Suprapubic skin (tissue), 4 donors: ENCODE results near the gene CCDC85A. TPM values are rescaled to one million over a fixed set of nuclear protein-coding genes. Genes with fewer than 3 reads are reported as not detected.

Source experiments
- DNase-seq, 2 donors: peaks; one replicate each; pipeline ENCODE4 v3.0.0-alpha.2; 2019; ENCODE audit warnings: low spot score in 2 of 2
- H3K27ac ChIP-seq: fragments of 200-600 bp; sonication (generic); one replicate; pipeline ENCODE4 v1.5.1; 2019
- H3K27me3 ChIP-seq: fragments of 200-600 bp; sonication (generic); one replicate; pipeline ENCODE4 v1.5.1; 2019
- H3K36me3 ChIP-seq: fragments of 200-600 bp; sonication (generic); one replicate; pipeline ENCODE4 v1.5.1; 2019
- H3K4me1 ChIP-seq: fragments of 200-600 bp; sonication (generic); one replicate; pipeline ENCODE4 v1.5.1; 2019
- H3K4me3 ChIP-seq: fragments of 200-600 bp; sonication (generic); one replicate; pipeline ENCODE4 v1.5.1; 2019; ENCODE audit warnings: mild to moderate bottlenecking
- H3K9me3 ChIP-seq: fragments of 200-600 bp; sonication (generic); one replicate; pipeline ENCODE4 v1.5.1; 2019
- CTCF ChIP-seq, 2 donors: fragments of 200-600 bp in 1 of 2; fragments of 450-650 bp in 1 of 2; sonication (generic) in 1 of 2; IDR thresholded peaks; one replicate each; pipeline ENCODE4 v1.5.1; 2016 to 2019; ENCODE audit warnings: antibody characterized with exemption in 2 of 2, mild to moderate bottlenecking in 1 of 2, moderate library complexity in 1 of 2
- EP300 ChIP-seq: sonication (generic); formaldehyde crosslinking; IDR thresholded peaks from one replicate; pipeline ENCODE4 v1.6.1; 2017; ENCODE audit warnings: antibody characterized with exemption
- POLR2A ChIP-seq, 2 donors: fragments of 450-650 bp; IDR thresholded peaks; one replicate each; pipeline ENCODE4 v1.6.1; 2017; ENCODE audit warnings: antibody characterized with exemption in 2 of 2, mild to moderate bottlenecking in 2 of 2, moderate library complexity in 2 of 2
- POLR2AphosphoS5 ChIP-seq, 3 donors: sonication (generic); formaldehyde crosslinking; IDR thresholded peaks; one replicate each; pipeline ENCODE4 v1.6.1; 2017; ENCODE audit warnings: antibody characterized with exemption in 3 of 3
- WGBS: methylation state at CpG from one replicate; pipeline ENCODE4 v1.1.5; 2018; 5-methylcytosine and 5-hydroxymethylcytosine counted together
- total RNA-seq, 4 donors: library from RNA; depleted of rRNA; stranded (reverse); fragments of >200 nt; gene quantifications; one replicate each; pipeline ENCODE4 v1.1.0, GENCODE V29; 2016

Gene CCDC85A
- total RNA-seq, 4 donors from 2014 or later, result 1.9 to 3.2 (median 2.5) TPM

- TF ChIP-seq EP300 (no peak), CTCF (IDR thresholded peaks at IDR 0.05) (no peak), POLR2A (IDR thresholded peaks at IDR 0.05) (no peak), POLR2AphosphoS5 (IDR thresholded peaks at IDR 0.05) (no peak)
- Histone ChIP-seq H3K4me3 (no peak overlapping the region), H3K9me3 (no peaks in the 10 kb centered on the region), H3K27me3 (no peaks in the 10 kb centered on the region), H3K36me3 (no peaks in the 10 kb centered on the region), H3K27ac (no peak overlapping the region), H3K4me1 (no peaks in the 10 kb centered on the region)
- no peak for DNase-seq
- WGBS, result 70% methylated on average over 5 of the region's 5 CpGs
Measured at GRCh38 chr2:56266761-56267414, 83.1 kb downstream of the CCDC85A start.

- Histone ChIP-seq H3K9me3 (no peaks in the 10 kb centered on the region), H3K4me1 (no peaks in the 10 kb centered on the region), H3K4me3 (no peak overlapping the region), H3K36me3 (no peaks in the 10 kb centered on the region), H3K27ac (no peak overlapping the region), H3K27me3 (no peaks in the 10 kb centered on the region)
- TF ChIP-seq EP300 (no peak), POLR2A (IDR thresholded peaks at IDR 0.05) (no peak), CTCF (IDR thresholded peaks at IDR 0.05) (no peak), POLR2AphosphoS5 (IDR thresholded peaks at IDR 0.05) (no peak)
- 68% methylated on average over 3 of the region's 3 CpGs for WGBS
- no peak for DNase-seq
Measured at GRCh38 chr2:56267415-56267788, 83.6 kb downstream of the CCDC85A start.

- WGBS, result 79% methylated on average over 2 of the region's 2 CpGs
- no peak for DNase-seq
- Histone ChIP-seq H3K36me3 (no peaks in the 10 kb centered on the region), H3K27ac (no peak overlapping the region), H3K27me3 (no peaks in the 10 kb centered on the region), H3K4me1 (no peaks in the 10 kb centered on the region), H3K4me3 (no peak overlapping the region), H3K9me3 (no peaks in the 10 kb centered on the region)
- TF ChIP-seq EP300, result no peak
- TF ChIP-seq POLR2AphosphoS5 (IDR thresholded peaks at IDR 0.05), result no peak
- TF ChIP-seq POLR2A (IDR thresholded peaks at IDR 0.05), result no peak
- no peak for TF ChIP-seq CTCF (IDR thresholded peaks at IDR 0.05)
Measured at GRCh38 chr2:56268856-56269255, 85.1 kb downstream of the CCDC85A start.

- Histone ChIP-seq H3K27me3 (no peaks in the 10 kb centered on the region), H3K27ac (no peak overlapping the region), H3K4me1 (no peaks in the 10 kb centered on the region), H3K4me3 (no peak overlapping the region), H3K9me3 (no peaks in the 10 kb centered on the region), H3K36me3 (no peaks in the 10 kb centered on the region)
- DNase-seq, result no peak
- TF ChIP-seq POLR2AphosphoS5 (IDR thresholded peaks at IDR 0.05) (no peak), EP300 (no peak), POLR2A (IDR thresholded peaks at IDR 0.05) (no peak), CTCF (IDR thresholded peaks at IDR 0.05) (no peak)
- WGBS, result 80% methylated on average over 2 of the region's 2 CpGs
Measured at GRCh38 chr2:56271275-56271674, 87.5 kb downstream of the CCDC85A start.

GRCh38 chr2:56285224-56285623 is 101.4 kb downstream of the CCDC85A start:
- no peaks in the 10 kb centered on the region for H3K9me3 ChIP-seq
- DNase-seq, result no peak
- no peaks in the 10 kb centered on the region for H3K36me3 ChIP-seq
- no peak overlapping the region for H3K27ac ChIP-seq
- H3K4me3 ChIP-seq, result no peak overlapping the region
- H3K4me1 ChIP-seq, result no peaks in the 10 kb centered on the region
- H3K27me3 ChIP-seq, result no peaks in the 10 kb centered on the region
- no peak for TF ChIP-seq POLR2A (IDR thresholded peaks at IDR 0.05)
- TF ChIP-seq EP300, result no peak
- no peak for TF ChIP-seq CTCF (IDR thresholded peaks at IDR 0.05)
- TF ChIP-seq POLR2AphosphoS5 (IDR thresholded peaks at IDR 0.05), result no peak
- WGBS, result 95% methylated on average over 5 of the region's 5 CpGs
